Measurements from ENCODE around the gene SLU7. TPM values are rescaled to one million over a fixed set of nuclear protein-coding genes. Genes with fewer than 3 reads are reported as not detected.

SLU7 gene
- total and polyA plus RNA-seq, 2 of the 4 experiments (the other 2 are of a cell fraction): 15.9 to 34.2 TPM

DNA sequence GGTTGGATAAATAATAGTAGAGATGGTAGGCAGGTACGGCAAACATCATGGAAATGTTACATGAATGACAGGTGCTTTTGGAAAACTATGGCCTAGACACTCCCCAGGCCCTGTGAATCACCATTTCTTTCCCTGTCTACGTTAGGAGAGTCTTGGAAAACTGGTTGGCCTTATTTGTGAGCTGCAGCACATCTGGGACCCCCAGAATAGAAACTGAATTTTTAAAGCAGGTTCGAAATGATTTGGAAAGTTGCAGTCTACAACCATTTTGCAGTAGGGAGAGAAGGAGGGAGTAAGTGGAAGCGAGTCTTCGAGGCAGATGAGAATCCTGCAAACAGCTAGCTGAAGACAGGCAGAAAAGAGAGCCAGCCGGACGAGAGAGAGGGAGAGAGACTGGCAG is 61.5 kb downstream of the SLU7 start:
- H3K79me1 ChIP-seq (ENCODE audit: low read depth in 1 of 2, low read length in 2 of 2): no peaks in the 10 kb centered on the region
- H2AK5ac ChIP-seq (ENCODE audit: low read depth, low read length): no peak overlapping the region
- H3K4me2 ChIP-seq (ENCODE audit: low read depth, low read length): no peak overlapping the region
- no peak overlapping the region for H3K14ac ChIP-seq (replicated peaks; ENCODE audit: low read depth, low read length)
- no CpG with 5 or more reads among the region's 7 CpGs for WGBS, 2 experiments (ENCODE audit: extremely low coverage in 2 of 2, insufficient read length in 1 of 2)
- ChIA-PET POLR2A (ENCODE audit: unreplicated experiment) (no interaction called here), CTCF (interaction anchor here (1.6 kb wide), 1 partner anchor 9 kb away, joined by 6 read pairs; no protein-coding TSS in a partner anchor)
- H4K91ac ChIP-seq (ENCODE audit: insufficient read depth, low read depth, low read length): no peak overlapping the region
- in situ Hi-C loops (cut with MboI; ENCODE audit: low sequenced_read_pairs): no loop called here
- no peak overlapping the region for H2AFZ ChIP-seq (replicated peaks; ENCODE audit: low read length, poor library complexity)
- BruUV-seq (replicated peaks): no TSS peak
- H3K9me1 ChIP-seq (ENCODE audit: insufficient read depth, low read length): no peaks in the 10 kb centered on the region; the same call in 1 of the 2 replicates
- no peaks in the 10 kb centered on the region for H3K9me3 ChIP-seq (ENCODE audit: control insufficient read depth, insufficient read depth, low read length)
- no peak overlapping the region for H3K23ac ChIP-seq (ENCODE audit: low read depth, low read length)
- H3K27me3 ChIP-seq (ENCODE audit: control insufficient read depth, insufficient read depth, low read length): no peaks in the 10 kb centered on the region
- no peak overlapping the region for H2BK5ac ChIP-seq (ENCODE audit: low read depth, low read length, poor library complexity, severe bottlenecking)
- H2BK15ac ChIP-seq (ENCODE audit: low read depth, low read length): no peak overlapping the region
- H3K56ac ChIP-seq (ENCODE audit: extremely low read depth, insufficient read depth, low read length): no peak overlapping the region
- H4K5ac ChIP-seq (ENCODE audit: low read depth, low read length): no peak overlapping the region
- no peak overlapping the region for H3K27ac ChIP-seq (ENCODE audit: insufficient read depth, low read length)
- H3K4me1 ChIP-seq (ENCODE audit: control insufficient read depth, insufficient read depth, low read length): no peaks in the 10 kb centered on the region; the same call in 1 of the 2 replicates
- no peak overlapping the region for H3K4ac ChIP-seq (ENCODE audit: low read depth, low read length)
- no peak overlapping the region for H3K9ac ChIP-seq (ENCODE audit: low read depth, low read length)
- ATAC-seq (ENCODE audit: low read depth) (no peak), DNase-seq (no peak)
- no peak overlapping the region for H3K4me3 ChIP-seq (ENCODE audit: insufficient read depth, low read depth, low read length)
- TF ChIP-seq CEBPB (IDR thresholded peaks at IDR 0.05; ENCODE audit: low read depth, low read length) (no peak), MXI1 (IDR thresholded peaks at IDR 0.05; ENCODE audit: borderline replicate concordance, low read depth, low read length) (no peak), CHD1 (IDR thresholded peaks at IDR 0.05; ENCODE audit: low read depth, low read length) (no peak), RFX5 (IDR thresholded peaks at IDR 0.05; ENCODE audit: low read depth, low read length) (no peak), FOS (IDR thresholded peaks at IDR 0.05; ENCODE audit: low read depth, low read length) (no peak), NFE2L2 (IDR thresholded peaks at IDR 0.05; ENCODE audit: low read depth, low read length) (no peak), SMC3 (IDR thresholded peaks at IDR 0.05; ENCODE audit: low read depth, low read length) (no peak), BHLHE40 (IDR thresholded peaks at IDR 0.05; ENCODE audit: low read depth, low read length) (no peak), MAZ (IDR thresholded peaks at IDR 0.05; ENCODE audit: borderline replicate concordance, low read depth, low read length) (no peak), CTCF (conservative IDR thresholded peaks at IDR 0.05; ENCODE audit: low read depth, low read length) (no peak), MAFK (IDR thresholded peaks at IDR 0.05; ENCODE audit: low read depth, low read length) (no peak), RCOR1 (IDR thresholded peaks at IDR 0.05; ENCODE audit: insufficient replicate concordance, low read length) (no peak), POLR2A (IDR thresholded peaks at IDR 0.05; ENCODE audit: low read depth, low read length) (no peak), ELK1 (IDR thresholded peaks at IDR 0.05; ENCODE audit: borderline replicate concordance, low read depth, low read length) (no peak), RAD21 (IDR thresholded peaks at IDR 0.05; ENCODE audit: low read length) (no peak)
- TF ChIP-seq, protein P1, sequence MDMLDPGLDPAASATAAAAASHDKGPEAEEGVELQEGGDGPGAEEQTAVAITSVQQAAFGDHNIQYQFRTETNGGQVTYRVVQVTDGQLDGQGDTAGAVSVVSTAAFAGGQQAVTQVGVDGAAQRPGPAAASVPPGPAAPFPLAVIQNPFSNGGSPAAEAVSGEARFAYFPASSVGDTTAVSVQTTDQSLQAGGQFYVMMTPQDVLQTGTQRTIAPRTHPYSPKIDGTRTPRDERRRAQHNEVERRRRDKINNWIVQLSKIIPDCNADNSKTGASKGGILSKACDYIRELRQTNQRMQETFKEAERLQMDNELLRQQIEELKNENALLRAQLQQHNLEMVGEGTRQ (IDR thresholded peaks at IDR 0.05; ENCODE audit: low read depth, low read length): no peak
- no peaks in the 10 kb centered on the region for H4K20me1 ChIP-seq (ENCODE audit: insufficient read depth, low read length)
- no peak overlapping the region for H4K8ac ChIP-seq (ENCODE audit: low read depth in 2 of 2, low read length in 2 of 2)
- no peak overlapping the region for H2BK120ac ChIP-seq (ENCODE audit: low read depth, low read length)
- H3K36me3 ChIP-seq (ENCODE audit: control insufficient read depth, insufficient read depth, low read length): no peaks in the 10 kb centered on the region
- no peak overlapping the region for H2AK9ac ChIP-seq (replicated peaks; ENCODE audit: low read depth, low read length, poor library complexity)
- no peak overlapping the region for H3K18ac ChIP-seq (ENCODE audit: low read depth, low read length)
- H2BK20ac ChIP-seq (ENCODE audit: low read depth, low read length): no peak overlapping the region
- intact Hi-C loops (cut with micrococcal nuclease): no loop called here
- dilution Hi-C loops (cut with HindIII; ENCODE audit: low sequenced_read_pairs, unreplicated experiment): loop anchor here (25.0 kb wide), 1 partner anchor 345 kb away; the partner anchor contains the start of gene TTC1

Measured in IMR-90 (cell line).